ENCODE measurements around the gene ERC2.

The ERC2 gene

DNA sequence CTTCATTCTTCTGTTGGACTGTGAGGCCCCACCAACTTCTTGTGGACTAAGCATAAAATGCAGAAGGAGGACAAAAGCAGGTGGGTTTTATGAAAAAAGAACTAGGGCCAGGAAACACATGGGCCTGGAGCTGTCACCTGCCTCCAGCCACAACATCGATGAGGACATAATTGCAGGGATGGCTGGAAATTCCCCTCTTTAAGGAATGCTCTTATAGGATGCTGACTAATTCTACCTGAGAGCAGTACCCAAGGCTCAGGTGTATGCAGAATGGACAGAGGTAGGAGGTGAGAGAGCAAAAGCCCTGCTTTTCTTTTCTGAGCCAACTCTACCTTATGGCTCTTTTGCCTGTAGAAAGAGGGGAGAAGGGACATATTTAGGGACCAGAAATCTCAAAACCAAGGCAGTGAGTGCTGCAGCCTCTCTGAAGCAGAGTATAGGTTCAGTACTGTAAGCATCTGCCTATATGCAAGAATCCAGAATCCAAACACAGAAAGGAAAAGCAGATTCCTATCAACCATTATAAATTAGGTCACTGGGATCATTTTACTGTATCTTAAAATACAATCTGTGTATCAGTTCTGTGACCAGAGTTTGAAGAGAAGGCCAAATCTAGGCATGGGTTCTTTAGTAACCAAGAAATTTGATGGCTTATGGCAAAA lies 775.8 kb downstream of the ERC2 start:
- no peak for DNase-seq (ENCODE audit: low read depth in 2 of 2, low spot score in 1 of 2)

GRCh38 chr3:55691141-55691540 lies 777.1 kb downstream of the ERC2 start:
- no peak for DNase-seq (ENCODE audit: low read depth in 2 of 2, low spot score in 1 of 2)

DNA sequence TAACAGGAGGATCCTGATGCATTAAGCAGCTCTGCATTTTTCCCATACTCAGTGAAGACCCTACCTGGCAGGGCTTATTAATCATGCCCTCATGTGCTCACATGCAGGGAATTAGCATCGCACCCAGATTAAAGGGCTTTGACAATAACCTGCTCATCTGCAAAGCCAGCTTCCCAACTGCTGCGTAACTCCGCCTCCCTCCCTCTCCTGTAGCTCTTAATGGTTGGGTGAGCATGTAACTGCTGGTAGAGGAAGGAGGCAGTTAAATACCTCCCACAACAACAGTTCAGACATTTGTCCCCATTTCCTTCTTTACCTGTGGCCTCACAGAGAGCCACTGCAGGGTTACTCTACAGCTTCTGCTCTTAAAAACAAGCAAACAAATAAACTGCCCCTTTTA lies 777.5 kb downstream of the ERC2 start:
- no peak for DNase-seq (ENCODE audit: low read depth in 2 of 2, low spot score in 1 of 2)

DNA sequence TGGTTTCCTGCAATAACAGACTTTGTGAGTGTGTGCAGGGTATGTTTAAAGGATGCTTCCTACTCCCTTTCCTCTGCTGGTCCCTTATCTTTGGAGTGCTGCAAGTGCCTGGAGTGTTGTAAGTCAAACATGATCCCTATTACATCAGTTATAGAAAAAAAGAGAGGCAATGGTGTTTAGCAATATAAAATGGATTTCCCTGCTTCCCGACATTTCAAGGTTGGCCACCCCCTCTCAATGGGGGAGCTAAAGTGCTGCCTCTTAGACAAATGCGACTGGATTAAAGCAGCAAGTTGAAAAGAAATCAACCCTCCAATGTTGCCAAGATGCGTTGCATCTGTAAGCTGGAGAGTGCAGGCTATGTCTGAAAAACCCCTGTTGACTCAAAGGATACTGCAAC lies 778.1 kb downstream of the ERC2 start:
- DNase-seq (ENCODE audit: low read depth in 2 of 2, low spot score in 1 of 2): no peak

DNA sequence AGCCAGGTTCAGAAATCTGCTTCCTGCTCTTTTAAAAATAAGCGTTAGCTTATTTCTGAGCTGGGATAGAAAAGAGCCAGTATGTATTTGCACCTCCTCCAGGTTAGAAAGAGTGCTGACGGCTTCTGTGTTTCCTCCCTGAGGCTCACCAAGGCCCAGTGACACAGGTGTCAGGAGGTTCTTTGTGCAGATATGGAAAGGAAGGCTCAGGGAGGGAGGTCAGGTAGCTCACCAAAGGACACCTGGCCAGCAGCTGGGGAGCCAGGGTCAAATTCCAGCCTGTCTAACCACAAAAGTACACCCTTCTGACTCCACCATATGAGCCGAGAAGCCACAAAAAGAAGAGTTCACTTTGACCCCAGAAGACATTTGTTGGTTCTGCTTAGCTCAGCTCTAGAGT lies 780.1 kb downstream of the ERC2 start:
- DNase-seq (ENCODE audit: low read depth in 2 of 2, low spot score in 1 of 2): no peak

DNA sequence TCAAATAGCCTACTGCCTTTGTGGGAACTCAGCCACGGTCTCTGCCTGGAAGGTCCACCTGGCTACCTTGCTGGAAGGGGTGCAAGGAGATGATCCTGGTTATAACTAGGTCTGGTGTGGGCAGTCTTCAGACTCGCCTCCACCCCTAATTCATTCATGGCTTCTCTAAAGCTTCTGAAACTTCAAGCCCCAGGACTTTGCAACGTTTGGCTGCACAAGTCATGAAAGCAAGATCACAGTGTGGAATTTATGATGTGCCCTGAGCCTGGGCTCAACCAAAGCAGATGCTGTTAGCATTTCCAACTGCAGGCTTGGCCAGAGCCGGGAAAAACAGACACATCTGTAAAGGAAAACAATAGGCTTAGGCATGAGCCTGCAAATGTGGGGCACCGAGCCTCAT lies 780.7 kb downstream of the ERC2 start:
- DNase-seq (ENCODE audit: low read depth in 2 of 2, low spot score in 1 of 2): no peak

DNA sequence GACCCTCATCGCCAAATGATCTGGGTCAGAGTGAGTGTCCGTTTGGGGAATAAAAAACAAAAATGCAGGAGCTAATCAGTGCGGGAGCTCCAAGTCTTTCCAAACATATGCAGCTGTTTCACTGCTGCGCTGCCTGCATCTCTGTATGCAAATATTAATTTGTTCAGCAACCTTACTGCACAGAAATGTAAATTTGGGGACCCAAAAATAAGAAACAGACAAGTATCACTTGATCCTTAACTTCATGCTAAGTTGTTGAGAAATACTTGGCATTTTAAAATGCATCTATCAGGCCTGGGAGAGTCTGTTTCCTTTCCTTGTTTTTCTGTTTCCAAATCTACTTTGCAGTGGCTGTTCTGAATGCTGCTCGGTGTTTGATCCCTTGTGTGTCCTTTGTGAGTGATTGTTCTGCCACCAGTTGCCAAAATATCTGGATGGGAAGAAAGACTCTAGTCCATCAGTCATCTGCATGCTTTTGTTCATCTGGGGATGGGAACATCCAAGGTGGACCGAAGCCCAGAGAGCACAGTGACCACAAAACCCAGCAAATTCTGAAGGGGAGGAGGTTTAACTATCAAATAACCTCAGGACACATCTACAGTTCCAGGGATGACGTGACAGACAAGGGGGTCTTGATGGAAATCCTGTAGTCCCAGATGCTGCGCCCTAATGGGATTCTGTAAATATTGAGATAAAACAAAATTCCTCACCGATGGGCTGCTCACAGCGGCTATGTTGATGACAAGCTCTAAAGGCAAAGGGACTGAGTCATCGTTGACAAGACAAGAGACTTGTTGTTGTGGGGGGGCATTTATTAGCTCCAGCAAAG lies 781.6 kb downstream of the ERC2 start:
- no peak for DNase-seq (ENCODE audit: low read depth in 2 of 2, low spot score in 1 of 2)

DNA sequence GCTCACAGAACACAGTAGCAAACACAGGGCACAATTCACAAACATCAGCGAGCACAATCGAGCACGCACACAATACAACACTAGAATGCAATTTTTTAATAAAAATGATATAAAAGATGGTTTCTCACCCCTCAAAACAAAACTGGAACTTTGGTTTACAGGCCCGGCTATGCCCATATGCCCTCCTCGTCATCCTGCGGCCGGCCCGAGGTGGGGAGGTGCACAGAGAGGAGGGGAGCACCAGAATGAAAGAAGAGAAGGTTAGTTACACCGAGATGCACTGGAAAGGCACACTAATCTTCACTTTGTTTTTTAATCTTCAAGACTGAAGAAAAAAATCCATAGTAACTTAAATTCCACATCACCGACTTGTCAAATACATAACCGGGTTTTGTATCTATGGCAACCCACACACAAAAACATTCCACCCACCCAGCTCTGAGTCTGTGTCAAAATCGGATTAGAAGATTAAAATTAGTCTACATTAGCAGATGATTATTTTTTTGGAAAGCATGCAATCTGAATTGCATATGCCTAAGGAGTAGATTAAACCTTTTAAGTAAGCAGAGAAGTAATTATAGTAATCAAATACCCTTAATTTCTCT lies 784.5 kb downstream of the ERC2 start:
- DNase-seq (ENCODE audit: low read depth in 2 of 2, low spot score in 1 of 2): no peak

- no peak for DNase-seq (ENCODE audit: low read depth in 2 of 2, low spot score in 1 of 2)
Observed at GRCh38 chr3:55682461-55682860, 785.8 kb downstream of the ERC2 start.

DNA sequence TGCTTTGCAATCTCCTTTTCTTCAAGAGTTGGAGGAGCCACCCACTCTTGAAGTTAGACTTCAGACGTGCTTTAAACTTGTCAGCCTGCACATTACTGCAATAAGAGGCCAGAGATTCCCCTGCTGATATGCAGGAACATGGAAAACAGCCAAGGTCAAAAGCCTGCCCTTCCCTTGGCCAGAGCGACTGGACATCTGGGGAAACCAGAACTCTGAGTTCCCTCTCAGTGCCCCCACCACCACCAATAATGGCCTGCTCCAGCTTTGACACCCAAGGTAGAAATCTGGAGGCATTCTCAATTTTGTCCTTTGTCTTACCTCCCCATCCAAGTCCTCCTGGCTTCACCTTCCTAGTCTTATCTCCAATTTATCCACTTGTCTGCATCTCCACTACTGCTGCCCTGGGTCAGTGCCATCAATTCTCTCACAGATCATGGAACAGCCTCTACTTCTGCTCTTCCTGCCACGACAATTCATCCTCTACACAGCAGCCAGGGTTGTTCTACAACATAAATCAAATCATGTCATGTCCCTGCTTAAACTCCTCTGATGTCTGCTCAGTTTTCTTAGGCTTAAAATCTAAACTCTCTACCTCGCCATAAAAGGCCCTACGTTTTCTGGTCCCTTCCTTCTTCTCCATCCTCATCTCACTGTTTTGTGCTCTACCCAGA lies 789.6 kb downstream of the ERC2 start:
- no peak for DNase-seq (ENCODE audit: low read depth in 2 of 2, low spot score in 1 of 2)

- no peak for DNase-seq (ENCODE audit: low read depth in 2 of 2, low spot score in 1 of 2)
Observed at GRCh38 chr3:55676643-55677042, 791.6 kb downstream of the ERC2 start.

DNA sequence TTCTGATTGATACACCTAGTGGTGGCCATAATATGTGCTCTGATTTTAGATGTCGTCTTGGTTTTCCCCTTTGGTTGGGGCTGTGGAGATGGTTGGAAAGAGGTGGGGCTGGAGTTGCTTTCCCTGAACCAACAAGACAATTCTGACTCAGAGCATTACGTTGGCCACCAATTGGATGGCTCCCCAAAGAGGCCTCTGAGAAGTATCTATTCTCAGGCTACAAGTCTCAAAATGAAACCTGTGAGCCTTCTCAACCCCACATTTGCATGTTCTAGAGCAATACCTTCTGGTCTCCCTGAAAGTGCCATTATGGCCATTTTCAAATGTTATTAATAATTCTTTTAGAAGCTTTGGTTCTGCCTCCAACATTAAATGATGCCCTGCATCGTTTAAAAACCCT lies 792.8 kb downstream of the ERC2 start:
- no peak for DNase-seq (ENCODE audit: low read depth in 2 of 2, low spot score in 1 of 2)

DNA sequence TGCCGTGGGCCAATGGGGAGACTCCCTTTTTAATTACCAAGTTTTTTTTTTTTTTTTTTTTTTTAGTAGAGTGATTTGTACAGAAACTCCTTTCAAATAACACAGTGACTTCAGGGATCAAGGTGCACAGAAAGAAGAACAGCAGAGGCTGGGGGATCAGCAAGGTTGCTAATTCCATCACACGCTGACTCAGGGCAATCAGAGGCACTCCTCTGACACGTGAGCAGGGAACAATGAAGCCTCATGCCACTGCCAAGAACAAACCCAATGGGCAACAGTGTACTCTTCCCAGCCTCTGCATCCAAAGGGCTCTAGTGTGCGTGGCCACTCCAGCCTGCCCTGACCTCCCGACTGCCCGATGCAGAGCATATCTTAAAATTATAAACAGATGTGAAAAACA lies 794.5 kb downstream of the ERC2 start:
- DNase-seq (ENCODE audit: low read depth in 2 of 2, low spot score in 1 of 2): no peak

- DNase-seq (ENCODE audit: low read depth in 2 of 2, low spot score in 1 of 2): no peak
Observed at GRCh38 chr3:55669133-55669532, 799.1 kb downstream of the ERC2 start.

DNA sequence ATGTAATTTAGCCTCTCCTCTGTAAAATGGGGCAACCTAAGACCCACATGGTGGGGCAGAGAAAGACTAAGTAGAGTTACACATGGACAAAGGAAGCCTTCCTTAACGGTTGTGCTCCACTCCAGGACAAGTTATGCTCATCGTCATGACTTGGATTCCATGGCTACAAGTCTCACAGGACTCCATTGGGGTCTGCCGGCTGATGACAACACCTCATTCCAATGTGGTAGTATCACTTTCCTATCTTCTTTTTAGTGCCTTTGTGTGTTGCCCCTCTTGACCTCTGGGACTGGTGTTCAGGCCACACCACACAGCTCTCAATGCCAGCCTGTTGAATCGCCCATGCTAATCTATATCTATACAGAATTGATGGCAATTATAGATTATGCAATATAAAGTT lies 799.9 kb downstream of the ERC2 start:
- DNase-seq (ENCODE audit: low read depth in 2 of 2, low spot score in 1 of 2): no peak

DNA sequence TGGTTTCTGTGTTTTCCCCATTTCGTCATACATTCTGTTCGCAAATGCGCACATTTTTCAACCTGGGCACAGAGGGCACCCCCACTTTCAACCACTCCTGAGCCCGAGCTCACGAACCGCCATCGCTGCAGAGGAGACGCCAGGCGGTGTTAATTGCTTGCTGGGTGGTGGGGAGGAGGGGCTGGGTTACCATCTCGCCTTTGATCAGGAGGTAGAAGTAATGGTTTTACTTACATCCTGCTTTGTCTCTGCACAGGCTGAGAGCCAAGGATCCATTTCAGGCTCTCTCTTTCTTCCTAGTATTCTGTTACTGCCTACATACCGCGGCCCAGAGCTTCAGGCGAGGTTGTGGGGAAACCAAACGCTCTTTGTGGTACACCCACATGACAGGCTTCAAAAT lies 803.9 kb downstream of the ERC2 start:
- DNase-seq (ENCODE audit: low read depth in 2 of 2, low spot score in 1 of 2): no peak

DNA sequence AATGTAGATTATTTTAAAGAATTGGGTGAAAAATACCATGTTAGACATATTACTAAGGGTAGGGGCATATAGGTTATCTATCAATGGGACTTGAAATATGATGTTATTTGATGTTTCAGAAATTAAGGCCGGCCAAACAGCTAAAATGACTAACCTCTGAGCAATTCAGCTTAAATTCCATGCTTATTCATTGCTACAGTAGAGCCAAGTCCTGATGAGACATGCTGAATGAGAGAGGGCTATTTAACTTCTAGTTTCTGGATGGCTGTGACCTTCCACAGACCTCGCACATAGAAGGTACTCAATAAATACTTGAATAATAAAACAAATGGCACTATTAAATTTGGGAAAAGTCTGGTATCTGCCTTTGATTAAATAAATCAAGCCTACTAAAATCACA lies 805.6 kb downstream of the ERC2 start:
- DNase-seq (ENCODE audit: low read depth in 2 of 2, low spot score in 1 of 2): no peak

- no peak for DNase-seq (ENCODE audit: low read depth in 2 of 2, low spot score in 1 of 2)
Observed at GRCh38 chr3:55661571-55661970, 806.7 kb downstream of the ERC2 start.

GRCh38 chr3:55661141-55661540 lies 807.1 kb downstream of the ERC2 start:
- DNase-seq (ENCODE audit: low read depth in 2 of 2, low spot score in 1 of 2): no peak

DNA sequence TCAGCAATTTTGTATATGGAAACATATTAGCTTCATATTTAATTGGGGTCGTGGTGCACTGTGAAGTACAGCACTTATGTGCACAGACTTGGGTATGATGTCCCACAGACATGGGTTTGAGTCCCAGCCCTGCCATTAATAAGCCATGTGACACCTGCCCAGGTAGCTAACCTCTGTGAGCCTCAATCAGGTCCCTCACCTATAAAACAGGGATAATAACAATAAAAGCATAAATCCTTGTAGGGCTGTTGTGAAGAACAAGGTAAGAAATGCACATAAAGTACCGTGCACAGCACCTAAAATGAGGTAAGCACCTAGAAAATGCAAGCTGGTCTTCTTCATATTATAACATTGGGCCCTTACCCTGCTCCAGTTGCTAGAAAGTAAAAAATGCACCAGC lies 807.6 kb downstream of the ERC2 start:
- no peak for DNase-seq (ENCODE audit: low read depth in 2 of 2, low spot score in 1 of 2)

DNA sequence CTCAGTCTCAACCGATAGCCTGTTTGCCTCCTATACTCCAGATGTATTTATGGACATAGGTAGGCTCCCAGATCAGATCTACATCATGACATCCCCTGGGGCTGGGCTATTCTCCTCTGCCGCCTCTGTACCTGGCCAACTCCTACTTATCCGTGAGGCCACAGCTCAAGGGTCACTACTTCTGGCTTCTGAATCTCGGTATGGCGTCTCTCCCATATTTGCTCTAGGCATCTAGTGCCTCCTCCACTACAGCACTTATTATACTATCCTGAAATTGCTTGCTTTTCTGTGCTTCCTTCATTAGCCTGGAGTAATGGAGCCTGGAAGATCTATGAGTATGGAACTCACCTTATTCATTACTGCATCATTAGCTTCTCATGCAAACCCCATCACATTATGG lies 808.6 kb downstream of the ERC2 start:
- DNase-seq (ENCODE audit: low read depth in 2 of 2, low spot score in 1 of 2): no peak

All from stimulated activated CD8-positive, alpha-beta memory T cell treated with anti-CD3 and anti-CD28 coated beads, Interleukin-4, amount 100 ng/mL, for 4 hours (primary cell).